NCI-H2227 (cell line): Measurements from ENCODE around the gene EEF1AKMT3.
"Not testable (repeated sequence)": the region's sequence is repeated elsewhere in the genome, so short reads cannot be mapped to it uniquely, and the experiment has no call there.

Source experiments
- DNase-seq: peaks from one replicate; lab custom pipeline; 2025; ENCODE audit not compliant: unreplicated experiment; lab: John Stamatoyannopoulos, UW

The EEF1AKMT3 gene

DNA sequence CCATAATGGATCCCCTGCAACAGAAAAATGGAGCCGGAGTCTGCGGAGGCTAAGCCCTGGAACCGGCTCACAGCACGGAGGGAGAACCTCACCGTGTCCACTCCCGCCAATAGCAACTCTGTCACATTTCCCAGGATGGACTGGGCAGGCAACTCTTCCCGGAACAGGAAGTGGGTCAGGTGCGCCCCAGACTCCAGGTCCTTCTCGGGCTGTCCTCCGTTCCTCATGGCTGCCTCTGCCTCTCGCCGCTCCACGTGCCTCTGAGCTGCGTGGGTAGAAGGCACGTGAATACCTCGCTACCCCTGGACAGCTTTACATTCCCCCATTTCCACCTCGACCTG is 7.8 kb upstream of the EEF1AKMT3 start:
- DNase-seq, result peak; percentile 19

DNA sequence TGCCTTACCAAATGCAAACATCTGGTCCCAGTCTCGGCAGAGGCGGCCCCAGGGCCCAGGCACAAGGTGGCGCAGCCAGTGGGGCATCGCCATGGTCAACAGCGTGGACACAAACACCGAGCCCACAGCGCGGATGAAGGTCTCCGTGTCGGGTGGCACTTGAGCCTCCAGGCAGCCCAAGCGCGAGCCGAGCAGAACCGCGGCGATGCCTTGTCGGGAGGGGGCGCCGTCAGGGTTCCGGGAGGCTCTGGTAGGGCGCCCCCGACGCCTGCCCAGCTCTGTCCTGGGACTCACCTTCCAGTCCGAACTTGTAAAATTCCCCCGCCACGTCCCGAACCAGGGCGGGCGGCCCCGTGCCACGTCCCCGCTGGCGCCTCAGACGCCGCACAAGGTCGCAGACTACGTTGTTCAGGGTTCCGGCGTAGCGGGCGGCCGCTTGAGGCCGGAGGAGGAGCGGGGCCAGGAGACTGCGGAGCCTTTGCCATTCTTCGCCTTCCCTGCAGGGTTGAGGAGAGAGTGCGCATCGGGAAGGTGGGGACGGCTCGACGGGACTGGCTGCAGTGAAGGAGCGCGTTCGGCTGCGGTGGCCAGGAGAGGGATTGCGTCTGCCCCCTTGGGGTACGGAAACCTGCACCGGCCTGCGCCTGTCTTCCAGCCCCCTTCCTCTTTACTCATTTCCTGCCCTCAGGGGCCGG is 7.3 kb upstream of the EEF1AKMT3 start:
- DNase-seq, result peak; percentile 36

DNA sequence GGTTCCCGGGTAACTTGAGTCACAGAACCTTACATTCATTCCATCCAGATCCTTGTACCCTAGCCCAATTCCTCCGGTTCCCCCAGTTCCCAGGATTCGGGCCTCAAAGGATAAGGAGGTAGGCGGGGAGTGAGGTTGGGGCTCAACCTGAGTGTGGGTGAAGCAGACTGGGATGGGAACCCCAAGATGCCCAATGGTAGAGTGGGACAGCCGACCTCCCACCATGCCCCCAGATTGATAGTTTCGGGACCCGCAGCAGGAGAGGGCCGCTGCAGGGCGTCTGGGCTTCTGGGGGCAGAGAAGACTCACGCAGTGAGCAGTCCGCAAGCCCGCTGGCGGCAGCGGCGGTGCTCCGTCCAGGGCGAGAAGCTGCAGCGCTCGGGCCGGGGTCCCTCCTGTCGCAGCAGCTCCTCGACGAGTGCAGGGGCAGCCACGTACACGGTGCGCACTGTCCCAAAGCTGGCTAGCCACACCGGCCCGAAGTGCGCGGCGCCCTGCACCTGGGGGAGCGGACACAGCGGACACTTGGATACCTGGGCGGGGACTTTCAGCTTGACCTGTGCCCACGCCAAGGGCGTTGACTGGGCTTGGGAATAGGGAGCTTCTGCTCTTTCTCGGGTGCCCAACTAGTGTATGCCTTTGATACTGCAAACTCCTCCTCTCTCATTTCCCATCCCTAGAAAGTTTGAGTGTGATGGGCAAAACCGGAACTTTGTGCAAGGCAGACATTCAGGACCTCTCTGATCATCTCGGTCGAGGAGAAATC is 6.5 kb upstream of the EEF1AKMT3 start:
- no peak for DNase-seq

DNA sequence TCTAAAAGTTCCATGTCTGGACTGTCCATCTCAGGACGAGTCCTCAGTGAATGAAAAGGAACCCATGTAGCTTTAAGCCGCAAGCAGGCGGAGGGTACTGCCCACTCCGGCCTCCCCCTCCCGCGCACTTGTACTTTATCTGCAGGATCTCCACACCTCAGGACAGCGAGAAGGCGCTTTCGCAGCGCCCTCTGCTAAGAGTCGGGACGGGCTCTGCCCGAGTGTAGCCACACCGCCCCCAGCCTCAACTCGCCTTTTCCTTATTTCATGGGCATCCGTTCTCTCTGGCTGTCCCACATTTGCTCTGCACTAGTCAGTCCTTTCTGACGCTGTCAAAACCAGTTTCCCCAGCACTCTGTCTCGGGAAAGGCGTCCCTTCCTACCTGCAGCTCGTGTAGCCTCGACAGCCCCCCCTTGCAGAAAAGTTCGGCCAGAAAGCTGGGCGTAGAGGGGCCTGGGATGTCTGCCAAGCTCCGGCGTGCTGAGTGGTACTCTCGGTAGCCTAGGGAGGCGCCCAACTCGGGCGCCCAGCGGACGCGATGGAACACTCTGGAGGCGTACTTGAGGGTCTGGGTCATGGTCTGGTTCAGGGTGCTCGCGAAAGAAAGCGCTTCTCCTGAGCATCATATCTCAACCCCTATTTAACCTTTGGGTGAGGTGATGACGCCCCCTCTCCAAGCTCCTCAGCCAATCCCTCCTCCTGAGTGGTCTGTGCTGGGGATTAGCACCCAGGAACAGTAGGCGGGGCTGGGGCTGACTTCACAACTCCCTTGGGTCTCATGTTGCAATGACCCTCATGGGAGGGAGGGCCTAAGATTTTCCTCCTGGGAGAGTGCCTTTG is 5.7 kb upstream of the EEF1AKMT3 start, which contains the start of gene CYP27B1:
TSS of gene CYP27B1 (minus strand) at position 615 of the 841 bp plus-strand sequence. CDS start at position 578, 37 bp downstream.
- DNase-seq, result no peak

DNA sequence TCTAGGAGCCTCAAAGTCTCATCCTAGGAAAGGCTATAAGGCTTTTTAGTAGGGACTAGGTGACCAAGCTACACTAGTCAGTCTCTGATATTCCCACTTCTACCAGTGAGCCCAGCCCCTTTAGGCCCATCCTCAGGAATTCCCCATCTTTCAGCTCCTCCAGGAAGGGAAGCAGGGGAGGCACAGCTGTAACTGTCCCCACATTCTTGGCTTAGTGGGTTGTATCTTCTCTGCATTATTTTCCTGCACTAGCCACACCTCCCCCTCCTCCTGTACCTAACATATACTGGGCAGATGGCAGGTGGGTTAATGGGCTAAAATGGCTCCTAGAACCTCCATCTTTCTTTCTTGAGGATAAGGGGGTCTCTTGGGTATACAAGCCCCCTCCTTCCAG is 5.1 kb upstream of the EEF1AKMT3 start:
- no peak for DNase-seq

DNA sequence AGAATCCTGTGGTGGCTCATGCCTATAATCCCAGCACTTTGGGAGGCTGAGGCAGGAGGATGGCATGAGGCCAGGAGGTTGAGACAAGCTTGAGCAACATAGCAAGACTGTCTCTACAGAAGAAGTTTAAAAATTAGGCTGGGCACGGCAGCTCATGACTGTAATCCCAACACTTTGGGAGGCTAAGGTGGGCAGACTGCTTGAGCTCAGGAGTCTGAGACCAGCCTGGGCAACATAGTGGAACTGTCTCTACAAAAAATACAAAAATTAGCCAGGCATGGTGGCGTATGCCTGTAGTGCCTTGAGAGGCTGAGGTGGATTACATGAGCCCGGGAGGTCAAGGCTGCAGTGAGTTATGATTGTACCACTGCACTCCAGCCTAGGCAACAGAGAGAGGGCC is 4.5 kb upstream of the EEF1AKMT3 start:
- DNase-seq, result no peak

DNA sequence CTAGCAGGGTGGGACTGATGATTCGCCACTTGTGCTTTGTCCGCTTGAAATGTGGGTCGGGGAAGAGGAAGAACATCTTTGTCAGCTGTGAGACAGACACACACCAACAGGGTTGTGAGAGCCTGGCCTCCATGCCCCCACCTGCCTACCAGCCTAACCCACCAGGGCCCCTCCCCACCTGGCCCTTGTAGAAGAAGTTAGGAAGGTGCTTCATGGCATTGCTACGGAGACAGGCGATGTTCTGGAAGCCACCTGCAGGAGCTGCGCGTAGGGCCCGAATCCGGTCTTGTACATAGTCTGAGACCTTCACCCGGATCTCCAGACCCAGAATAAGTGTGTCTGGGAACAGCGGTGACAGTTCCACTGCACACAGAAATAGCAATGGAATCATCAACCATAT is 2.8 kb upstream of the EEF1AKMT3 start:
- DNase-seq, result no peak

DNA sequence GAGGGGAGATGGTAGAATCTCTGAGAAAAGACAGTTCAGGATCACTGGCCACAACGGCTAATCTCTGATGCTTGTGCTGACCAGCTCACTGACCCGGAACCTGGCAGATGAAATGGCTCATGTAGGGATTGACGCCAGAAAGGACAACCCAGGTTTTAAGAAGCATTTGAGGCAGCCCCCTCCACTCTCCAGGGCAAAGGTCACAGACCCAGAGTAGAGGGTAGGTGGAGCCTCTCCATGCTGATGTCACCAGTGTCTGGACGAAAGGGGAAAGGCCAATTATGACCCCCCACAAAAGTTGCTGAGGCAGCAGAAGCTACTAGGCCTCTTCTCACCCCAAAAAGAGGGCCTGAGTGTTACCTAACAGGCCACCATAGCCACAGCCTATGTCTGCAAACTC is 1.7 kb upstream of the EEF1AKMT3 start:
- no peak for DNase-seq

DNA sequence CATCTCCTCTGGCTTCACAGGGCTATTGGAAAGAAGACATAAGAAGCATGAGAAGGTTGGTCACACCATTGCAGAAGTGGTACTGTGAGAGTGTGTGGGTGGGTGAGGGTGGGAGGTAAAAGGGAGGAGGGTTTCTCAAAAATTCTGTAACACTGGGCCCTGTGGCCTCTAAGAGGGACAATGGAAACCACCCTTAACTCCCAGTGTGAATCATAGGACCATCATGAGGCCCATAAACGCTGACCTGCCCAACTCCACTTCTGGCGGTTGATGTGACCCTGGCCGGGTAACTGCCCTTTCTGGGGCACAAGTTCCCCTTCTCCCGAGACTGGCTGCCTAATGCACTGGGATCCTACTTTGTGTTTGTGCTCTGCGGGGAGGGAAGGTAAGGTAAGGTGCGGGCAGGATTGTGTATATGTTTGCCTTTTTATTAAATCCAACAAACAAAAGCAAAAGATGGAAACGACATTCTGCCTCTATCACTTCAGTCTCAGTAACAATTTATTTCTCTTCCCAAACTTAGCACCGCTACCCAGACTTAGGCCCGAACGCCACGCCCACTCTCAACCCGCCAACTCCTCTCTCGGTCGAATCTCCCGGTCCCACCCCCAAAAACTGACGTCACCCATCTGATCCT is 1.1 kb upstream of the EEF1AKMT3 start:
- peak; percentile 88 for DNase-seq

DNA sequence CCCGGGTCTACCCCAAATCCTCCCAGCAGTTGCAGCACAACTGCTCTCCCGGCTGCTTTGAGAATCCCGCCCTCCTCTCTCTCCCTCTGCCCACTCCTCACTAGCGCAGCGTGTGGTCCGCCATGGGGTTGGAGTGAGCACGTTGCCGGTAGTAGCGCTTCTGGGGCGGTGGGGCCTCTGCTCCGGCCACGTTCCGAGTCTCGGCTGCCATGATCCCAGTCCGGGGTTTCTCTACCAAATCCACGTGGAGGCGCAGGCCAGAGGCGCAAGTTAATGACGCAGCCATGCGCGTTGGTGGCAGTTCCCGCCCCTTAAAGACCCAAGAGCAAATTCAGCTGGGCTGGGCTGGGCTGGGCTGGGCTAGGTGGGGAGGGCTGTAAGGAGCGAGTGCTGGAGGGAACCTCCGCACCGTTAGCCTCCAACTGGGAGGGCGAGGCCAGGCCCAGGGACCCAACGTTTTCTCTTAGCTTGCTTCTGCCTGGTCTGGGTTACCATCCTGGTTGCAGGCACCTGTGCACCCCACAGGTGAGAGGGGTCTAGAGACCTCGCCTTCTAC is 463 bp upstream of the EEF1AKMT3 start, which contains the start of gene METTL1:
TSS of gene METTL1 (minus strand) at position 233 of the 556 bp plus-strand sequence. CDS start at position 211, 22 bp downstream.
- peak; percentile 94 for DNase-seq

DNA sequence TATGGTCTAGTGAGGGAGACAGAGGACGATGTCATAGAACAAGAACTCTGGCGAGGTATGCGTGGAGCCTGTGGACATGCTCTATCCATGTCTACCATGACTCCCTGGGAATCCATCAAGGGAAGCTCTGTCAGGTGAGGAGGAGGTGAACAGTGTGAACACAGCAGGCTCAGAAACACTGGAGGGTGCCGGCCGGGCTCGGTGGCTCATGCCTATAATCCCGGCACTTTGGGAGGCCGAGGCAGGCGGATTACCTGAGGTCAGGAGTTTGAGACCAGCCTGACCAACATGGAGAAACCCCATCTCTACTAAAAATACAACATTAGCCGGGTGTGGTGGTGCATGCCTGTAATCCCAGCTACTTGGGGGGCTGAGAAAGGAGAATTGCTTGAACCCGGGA is 2.2 kb downstream of the EEF1AKMT3 start:
- not testable (repeated sequence) for DNase-seq

DNA sequence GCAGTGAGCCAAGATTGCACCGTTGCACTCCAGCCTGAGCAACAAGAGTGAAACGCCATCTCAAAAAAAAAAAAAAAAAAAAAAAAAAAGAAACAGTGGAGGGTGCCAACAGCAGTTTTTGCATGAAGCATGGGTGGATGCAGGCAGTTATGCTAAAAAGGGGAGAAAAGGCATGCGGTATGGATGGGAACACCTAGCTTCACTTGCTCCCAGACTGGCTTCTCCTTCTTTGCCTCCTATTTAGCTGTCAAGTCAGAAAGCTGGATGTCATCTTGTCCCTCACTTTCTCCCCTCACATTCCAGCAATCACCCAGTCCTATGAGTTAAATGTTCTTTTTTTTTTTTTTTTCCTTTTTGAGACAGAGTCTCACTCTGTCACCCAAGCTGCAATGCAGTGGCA is 2.6 kb downstream of the EEF1AKMT3 start:
- DNase-seq, result no peak

DNA sequence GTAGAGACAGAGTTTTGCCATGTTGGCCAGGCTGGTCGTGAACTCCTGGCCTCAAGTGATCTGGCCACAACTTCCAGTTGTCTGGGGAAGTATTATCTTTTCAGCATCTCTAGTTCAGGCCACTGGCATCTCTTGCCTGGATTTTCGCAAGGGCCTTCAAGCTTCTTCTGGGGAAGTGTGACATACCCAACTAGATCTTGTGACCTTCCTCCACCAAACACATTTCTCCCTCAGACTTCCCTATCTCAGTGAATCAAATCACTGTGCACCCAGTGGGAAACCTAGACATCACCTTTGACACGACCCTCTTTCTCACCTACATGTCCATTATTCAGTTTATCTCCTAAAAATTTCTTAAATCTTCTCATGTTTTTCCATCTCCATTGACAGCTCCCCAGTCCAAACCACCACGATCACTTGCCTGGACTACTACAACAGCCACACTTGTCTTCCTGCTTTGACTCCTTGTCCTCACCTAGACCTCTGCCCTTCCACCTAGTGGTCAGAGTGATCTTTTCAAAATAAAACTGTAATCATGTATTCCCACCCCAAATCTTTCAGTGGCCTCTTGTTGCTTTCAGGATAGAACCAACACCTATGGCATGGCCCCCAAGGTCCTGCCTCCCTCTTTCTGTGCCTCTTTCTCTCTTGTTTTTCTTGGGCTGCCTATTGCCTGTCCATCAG is 3.3 kb downstream of the EEF1AKMT3 start:
- DNase-seq, result no peak

DNA sequence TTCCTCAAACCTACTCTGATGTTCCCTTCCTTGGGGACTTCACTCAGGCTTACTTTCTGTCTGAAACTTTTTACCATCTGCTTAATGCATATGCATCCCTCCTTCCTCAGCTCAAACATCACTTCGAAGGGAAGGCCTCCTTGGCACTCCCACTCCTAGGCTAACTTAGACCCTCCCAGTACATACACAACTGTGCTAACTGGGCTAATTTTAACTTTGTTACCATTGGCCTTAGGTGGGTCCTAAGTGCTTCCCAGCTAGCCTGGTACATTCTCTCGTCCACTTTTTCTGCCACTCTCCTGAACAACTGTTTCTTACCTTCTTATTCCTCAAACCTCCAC is 3.8 kb downstream of the EEF1AKMT3 start:
- no peak for DNase-seq

DNA sequence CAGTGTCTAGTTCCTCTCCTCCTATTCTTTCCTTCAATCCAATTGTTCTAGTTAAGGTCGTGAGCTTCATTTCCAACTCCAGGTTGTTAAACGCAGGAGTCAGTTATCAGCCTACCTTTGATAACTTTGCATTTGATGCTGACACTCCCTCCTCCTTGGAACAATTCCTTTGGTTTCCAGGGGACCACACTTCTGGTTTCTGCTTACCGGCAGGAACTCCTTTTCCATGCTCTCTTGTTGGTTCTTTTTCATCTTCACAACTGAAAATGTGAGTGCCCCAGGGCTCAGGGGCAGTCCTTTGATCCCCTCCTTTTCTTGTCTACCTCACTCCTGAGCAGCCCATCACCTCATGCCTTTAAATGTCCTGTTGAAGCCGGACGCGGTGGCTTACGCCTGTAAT is 5.0 kb downstream of the EEF1AKMT3 start:
- no peak for DNase-seq

DNA sequence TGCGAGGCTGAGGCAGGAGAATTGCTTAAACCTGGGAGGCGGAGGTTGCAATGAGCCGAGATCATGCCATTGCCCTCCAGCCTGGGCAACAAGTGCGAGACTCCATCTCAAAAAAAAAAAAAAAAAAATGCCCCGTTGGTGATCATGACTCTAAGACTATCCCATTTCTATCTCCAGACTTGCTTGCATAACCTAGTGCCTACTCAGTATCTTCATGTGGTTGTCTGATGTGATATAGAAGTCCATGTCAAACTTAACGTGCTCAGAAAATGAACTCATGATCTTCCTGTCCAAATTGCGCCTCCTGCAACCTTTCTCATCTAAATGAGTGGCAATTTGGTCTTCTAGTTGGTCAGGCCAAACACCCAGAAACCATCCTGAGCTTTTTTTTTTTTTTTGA is 5.5 kb downstream of the EEF1AKMT3 start:
- no peak for DNase-seq

DNA sequence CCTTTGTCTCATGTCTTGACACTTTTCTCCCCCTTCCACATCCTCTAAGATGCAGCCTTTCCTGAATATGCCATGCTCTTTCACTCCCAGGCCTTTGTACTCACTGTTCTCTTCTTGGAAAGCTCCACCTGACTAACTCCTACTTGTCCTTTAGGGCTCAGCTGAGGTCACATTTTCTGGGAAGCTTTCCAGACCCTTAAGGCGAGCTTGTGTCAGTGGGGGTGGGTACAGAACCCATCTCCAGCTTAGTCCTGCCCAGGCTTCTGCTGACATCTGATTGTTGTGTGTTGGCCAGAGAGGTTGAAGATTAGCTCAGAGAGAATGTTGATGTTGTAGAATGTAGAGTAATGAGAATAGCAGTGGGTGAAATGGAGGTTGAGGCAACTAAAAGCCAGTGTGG is 7.3 kb downstream of the EEF1AKMT3 start:
- no peak for DNase-seq

DNA sequence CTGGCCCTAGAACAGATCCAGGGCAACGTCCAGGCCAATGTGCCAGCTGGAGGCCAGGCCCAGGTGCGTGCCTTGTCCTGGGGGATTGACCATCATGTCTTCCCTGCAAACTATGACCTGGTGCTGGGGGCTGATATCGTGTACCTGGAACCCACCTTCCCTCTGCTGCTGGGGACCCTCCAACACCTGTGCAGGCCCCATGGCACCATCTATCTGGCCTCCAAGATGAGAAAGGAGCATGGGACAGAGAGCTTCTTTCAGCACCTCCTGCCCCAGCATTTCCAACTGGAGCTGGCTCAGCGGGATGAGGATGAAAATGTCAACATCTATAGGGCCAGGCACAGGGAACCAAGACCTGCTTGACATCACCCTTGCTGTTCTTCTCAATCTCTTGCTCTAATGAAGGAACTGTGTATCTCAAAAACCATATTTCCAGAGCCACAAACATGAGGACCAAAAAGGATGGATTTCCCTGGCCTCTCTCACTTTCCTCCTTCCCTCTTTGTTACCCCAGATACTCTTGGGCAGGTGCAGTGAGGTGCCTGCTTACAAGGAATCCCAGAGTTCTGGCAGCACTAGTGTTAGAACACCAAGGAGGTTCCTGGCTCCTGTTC is 8.0 kb downstream of the EEF1AKMT3 start:
- DNase-seq, result no peak

DNA sequence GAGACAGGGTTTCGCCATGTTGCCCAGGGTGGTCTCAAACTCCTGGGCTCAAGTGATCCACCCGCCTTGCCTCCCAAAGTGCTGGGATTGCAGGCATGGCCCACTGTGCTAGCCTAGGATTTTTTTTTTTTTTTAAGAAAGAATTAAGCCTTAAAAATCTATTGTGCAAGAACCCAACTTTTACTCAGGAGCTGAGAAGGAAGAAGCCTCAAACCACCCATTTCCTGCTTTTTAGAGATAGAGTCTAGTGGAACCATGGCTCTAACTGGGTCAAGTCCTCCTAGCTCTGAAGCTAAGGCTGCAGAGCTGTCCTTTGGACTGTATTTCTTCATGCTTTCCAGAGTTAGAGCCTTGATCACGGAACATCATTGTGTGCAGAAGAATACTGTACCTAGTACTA is 8.8 kb downstream of the EEF1AKMT3 start:
- no peak for DNase-seq

DNA sequence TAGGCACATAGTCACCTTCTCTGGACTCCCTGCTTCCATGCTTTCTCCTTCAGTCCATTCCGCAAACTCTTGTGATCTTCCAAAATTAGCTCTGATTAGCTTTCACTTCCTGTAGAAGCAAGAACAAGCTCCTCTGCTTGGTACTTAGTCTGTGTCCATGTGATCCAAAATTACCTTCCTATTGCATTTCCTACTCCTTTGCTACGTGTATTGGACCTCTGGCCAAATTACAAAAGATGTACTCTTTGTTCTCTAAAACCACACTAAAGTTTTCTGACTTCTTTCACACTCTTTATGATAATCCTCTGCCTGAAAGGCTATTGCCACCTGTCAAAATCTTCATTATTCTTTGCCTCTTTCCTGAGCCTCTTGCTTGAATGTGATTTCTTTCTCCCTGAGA is 9.4 kb downstream of the EEF1AKMT3 start:
- DNase-seq, result no peak
